ENCODE results near the gene PRKACA.

DNA sequence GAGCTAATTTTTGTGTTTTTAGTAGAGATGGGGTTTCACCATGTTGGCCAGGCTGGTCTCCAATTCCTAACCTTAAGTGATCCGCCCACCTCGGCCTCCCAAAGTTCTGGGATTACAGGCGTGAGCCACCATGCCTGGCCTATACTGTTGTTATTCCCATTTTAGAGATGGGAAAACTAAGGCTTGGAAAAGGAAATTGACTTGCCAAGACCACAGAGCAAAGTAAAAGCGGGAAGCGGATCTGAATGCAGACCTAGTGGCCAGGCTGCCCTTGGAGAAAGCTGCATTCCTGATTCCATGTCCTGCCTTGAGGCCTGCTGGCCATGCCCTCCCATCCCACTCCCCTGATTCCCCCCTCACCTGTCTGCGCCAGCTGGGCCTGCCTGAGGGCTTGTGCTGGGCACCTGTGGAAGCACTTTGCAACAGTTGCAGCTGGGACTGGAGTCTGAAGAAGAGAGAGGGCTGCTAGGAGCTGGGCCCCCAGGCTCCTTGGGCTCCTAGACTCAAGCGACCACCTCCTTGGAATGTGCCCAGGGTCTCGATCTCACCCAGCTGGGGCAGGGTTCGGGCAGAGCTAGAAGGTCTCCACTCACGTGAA lies 61.4 kb downstream of the PRKACA start:
- TF ChIP-seq, protein P1, sequence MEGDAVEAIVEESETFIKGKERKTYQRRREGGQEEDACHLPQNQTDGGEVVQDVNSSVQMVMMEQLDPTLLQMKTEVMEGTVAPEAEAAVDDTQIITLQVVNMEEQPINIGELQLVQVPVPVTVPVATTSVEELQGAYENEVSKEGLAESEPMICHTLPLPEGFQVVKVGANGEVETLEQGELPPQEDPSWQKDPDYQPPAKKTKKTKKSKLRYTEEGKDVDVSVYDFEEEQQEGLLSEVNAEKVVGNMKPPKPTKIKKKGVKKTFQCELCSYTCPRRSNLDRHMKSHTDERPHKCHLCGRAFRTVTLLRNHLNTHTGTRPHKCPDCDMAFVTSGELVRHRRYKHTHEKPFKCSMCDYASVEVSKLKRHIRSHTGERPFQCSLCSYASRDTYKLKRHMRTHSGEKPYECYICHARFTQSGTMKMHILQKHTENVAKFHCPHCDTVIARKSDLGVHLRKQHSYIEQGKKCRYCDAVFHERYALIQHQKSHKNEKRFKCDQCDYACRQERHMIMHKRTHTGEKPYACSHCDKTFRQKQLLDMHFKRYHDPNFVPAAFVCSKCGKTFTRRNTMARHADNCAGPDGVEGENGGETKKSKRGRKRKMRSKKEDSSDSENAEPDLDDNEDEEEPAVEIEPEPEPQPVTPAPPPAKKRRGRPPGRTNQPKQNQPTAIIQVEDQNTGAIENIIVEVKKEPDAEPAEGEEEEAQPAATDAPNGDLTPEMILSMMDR (IDR thresholded peaks at IDR 0.05), result no peak
- no peak for TF ChIP-seq POLR2A (IDR thresholded peaks at IDR 0.05)
